Transverse colon (tissue), 4 donors: ENCODE measurements around the gene RIPK3. TPM values are rescaled to one million over a fixed set of nuclear protein-coding genes. Genes with fewer than 3 reads are reported as not detected.
A peak's percentile ranks its signal among the peaks of the same experiment; 100 is the strongest.

Experiments
- DNase-seq: peaks from one replicate; pipeline ENCODE4 v3.0.0-alpha.2; 2019
- H3K27ac ChIP-seq, 4 donors: fragments of 200-600 bp; sonication (generic); 2 replicates each; pipeline ENCODE4 v1.5.1; 2016 to 2018; ENCODE audit warnings: inconsistent platforms in 4 of 4
- H3K27me3 ChIP-seq: fragments of 200-600 bp; sonication (generic); 2 replicates; pipeline ENCODE4 v1.5.1; 2017; ENCODE audit warnings: inconsistent platforms
- H3K36me3 ChIP-seq, 4 donors: fragments of 200-600 bp; sonication (generic); 2 replicates each; pipeline ENCODE4 v1.5.1; 2017 to 2019; ENCODE audit warnings: inconsistent platforms in 4 of 4
- H3K4me1 ChIP-seq, 4 donors: fragments of 200-600 bp; sonication (generic); 2 replicates each; pipeline ENCODE4 v1.5.1; 2017 to 2020; ENCODE audit warnings: inconsistent platforms in 4 of 4
- H3K4me3 ChIP-seq, 4 donors: fragments of 200-600 bp; sonication (generic); 1 replicate in 1 of 4; 2 replicates in 3 of 4; pipeline versions ENCODE4 v1.5.1 to v1.6.1; 2017 to 2019; ENCODE audit warnings: inconsistent platforms in 4 of 4
- H3K9me3 ChIP-seq, 2 donors: fragments of 200-600 bp; sonication (generic); 2 replicates each; pipeline ENCODE4 v1.5.1; 2017 to 2019; ENCODE audit warnings: inconsistent platforms in 2 of 2
- EP300 ChIP-seq: sonication (generic); formaldehyde crosslinking; IDR thresholded peaks from one replicate; pipeline ENCODE4 v1.6.1; 2017; ENCODE audit warnings: antibody characterized with exemption, low read depth
- POLR2A ChIP-seq: fragments of 450-650 bp; IDR thresholded peaks from one replicate; pipeline ENCODE4 v1.6.1; 2016; ENCODE audit warnings: antibody characterized with exemption, mild to moderate bottlenecking, moderate library complexity
- POLR2AphosphoS5 ChIP-seq, 3 donors: sonication (generic); formaldehyde crosslinking; IDR thresholded peaks; one replicate each; pipeline ENCODE4 v1.6.1; 2016; ENCODE audit warnings: antibody characterized with exemption in 3 of 3
- WGBS, 2 donors: methylation state at CpG; one replicate each; pipeline ENCODE4 v1.1.5; 2018; ENCODE audit warnings: low coverage in 1 of 2; 5-methylcytosine and 5-hydroxymethylcytosine counted together
- in situ Hi-C, 4 donors: fragments of 200-750 bp; cut with MboI; loops; one replicate each; pipeline versions ENCODE4 v1.15.0 to v1.15.1; 2017; ENCODE audit warnings: low sequenced_read_pairs in 3 of 4, low pct_ligation_motif_present in 1 of 4, low pct_unique_long_range_greater_than_20kb in 1 of 4
- intact Hi-C: fragments of 100-400 bp; cut with DNase I; formaldehyde crosslinking; loops from one replicate; pipeline ENCODE4 v1.15.1; 2023; ENCODE audit warnings: low total_unique reads
- total RNA-seq, 4 donors: library from RNA; depleted of rRNA; stranded (reverse); fragments of >200 nt; gene quantifications; one replicate each; pipeline ENCODE4 v1.1.0, GENCODE V29; 2016
- TF ChIP-seq, protein P1 (sequence below), 5 experiments: fragments of 200-600 bp in 3 of 5; fragments of 450-650 bp in 2 of 5; sonication (generic) in 3 of 5; IDR thresholded peaks; 1 replicate in 2 of 5; 2 replicates in 3 of 5; pipeline ENCODE4 v1.5.1; 2016 to 2017; ENCODE audit warnings: antibody characterized with exemption in 5 of 5, inconsistent platforms in 3 of 5, mild to moderate bottlenecking in 2 of 5, moderate library complexity in 1 of 5

The RIPK3 gene
- total RNA-seq, 4 donors from 2014 or later = 19.3 to 156 (median 53.6) TPM

DNA sequence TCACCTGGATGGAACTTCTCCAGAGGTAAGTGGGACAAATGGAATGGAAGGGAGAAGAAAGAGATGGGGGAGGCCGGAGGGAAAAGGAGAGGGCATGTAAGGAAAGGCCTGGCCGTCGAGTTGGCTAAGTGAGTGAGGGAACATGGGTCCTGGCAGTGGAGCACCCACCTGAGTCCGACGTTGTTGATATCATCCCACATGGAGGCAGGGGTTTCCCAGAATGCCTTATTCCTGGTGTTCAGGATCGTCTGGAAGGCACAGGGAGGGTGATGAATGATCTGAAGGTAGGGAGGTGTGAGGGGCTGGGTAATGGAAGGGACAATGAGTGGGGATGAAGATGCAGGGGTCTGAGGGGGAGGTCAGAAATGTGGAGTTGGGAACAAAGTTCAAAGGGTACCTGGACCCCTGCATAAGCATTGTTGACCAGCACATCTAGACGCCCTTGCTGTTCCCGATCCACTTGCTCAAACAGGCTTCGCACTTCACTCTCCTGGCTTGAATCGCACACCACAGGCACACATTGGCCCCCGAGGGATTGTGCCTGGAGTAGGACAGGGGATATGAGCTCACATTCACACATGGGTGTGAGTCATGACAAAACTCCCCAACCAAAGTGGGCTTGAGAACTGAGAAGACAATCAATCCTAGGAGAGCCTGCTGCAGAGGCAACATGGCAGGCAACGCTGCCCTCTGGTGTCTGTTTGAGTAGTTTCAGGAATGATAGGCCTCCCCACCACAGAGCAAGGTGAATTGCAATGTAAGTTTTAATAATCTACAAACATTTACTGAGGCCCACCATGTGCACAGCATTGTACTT is 43.2 kb downstream of the RIPK3 start:
- no peaks in the 10 kb centered on the region for H3K27me3 ChIP-seq
- no peak for TF ChIP-seq POLR2AphosphoS5 (IDR thresholded peaks at IDR 0.05)
- TF ChIP-seq, protein P1, sequence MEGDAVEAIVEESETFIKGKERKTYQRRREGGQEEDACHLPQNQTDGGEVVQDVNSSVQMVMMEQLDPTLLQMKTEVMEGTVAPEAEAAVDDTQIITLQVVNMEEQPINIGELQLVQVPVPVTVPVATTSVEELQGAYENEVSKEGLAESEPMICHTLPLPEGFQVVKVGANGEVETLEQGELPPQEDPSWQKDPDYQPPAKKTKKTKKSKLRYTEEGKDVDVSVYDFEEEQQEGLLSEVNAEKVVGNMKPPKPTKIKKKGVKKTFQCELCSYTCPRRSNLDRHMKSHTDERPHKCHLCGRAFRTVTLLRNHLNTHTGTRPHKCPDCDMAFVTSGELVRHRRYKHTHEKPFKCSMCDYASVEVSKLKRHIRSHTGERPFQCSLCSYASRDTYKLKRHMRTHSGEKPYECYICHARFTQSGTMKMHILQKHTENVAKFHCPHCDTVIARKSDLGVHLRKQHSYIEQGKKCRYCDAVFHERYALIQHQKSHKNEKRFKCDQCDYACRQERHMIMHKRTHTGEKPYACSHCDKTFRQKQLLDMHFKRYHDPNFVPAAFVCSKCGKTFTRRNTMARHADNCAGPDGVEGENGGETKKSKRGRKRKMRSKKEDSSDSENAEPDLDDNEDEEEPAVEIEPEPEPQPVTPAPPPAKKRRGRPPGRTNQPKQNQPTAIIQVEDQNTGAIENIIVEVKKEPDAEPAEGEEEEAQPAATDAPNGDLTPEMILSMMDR (IDR thresholded peaks at IDR 0.05) = peak; percentile 49 to 70 (median 68)
- no peak overlapping the region for H3K4me3 ChIP-seq
- peaks cover 18 to 43% (median 24%) of the 10 kb centered on the region in 4 donors for H3K4me1 ChIP-seq
- H3K9me3 ChIP-seq = no peaks in the 10 kb centered on the region
- peak; percentile 54 for DNase-seq
- intact Hi-C loops (loop anchor here (5.0 kb wide), 1 partner anchor 159 kb away; the partner anchor contains the start of gene PSME1), in situ Hi-C loops (loop anchor here in 1 of 4 donors (5.0 kb wide), 1 partner anchor 54 kb away; the partner anchor contains the start of gene TINF2)
- peaks cover 0 to 23% (median 9%) of the 10 kb centered on the region in 4 donors for H3K36me3 ChIP-seq
- 64 to 73% methylated on average over 8 to 12 of the region's 12 CpGs for WGBS, 2 donors
- H3K27ac ChIP-seq = peak overlapping the region in 1 of 4 donors; percentile 28

DNA sequence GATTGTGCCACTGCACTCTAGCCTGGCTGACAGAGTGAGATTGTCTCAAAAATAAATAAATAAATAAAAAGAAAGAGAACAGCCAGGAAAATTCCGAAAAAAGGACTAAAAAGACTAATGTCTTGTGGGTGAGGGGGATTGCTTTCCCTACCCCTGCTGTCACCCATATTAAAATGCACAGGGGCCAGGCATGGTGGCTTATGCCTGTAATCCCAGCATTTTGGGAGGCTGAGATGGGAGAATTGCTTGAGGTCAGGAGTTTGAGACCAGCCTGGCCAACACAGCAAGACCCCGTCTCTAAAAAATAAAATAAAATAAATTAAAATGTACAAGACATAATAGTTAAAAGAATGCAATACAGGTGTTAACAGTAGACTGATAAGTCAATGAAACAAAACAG is 46.3 kb downstream of the RIPK3 start:
- TF ChIP-seq POLR2A (no peak), EP300 (no peak), POLR2AphosphoS5 (IDR thresholded peaks at IDR 0.05) (no peak)
- TF ChIP-seq, protein P1 (IDR thresholded peaks at IDR 0.05) = no peak
- H3K4me1 ChIP-seq = peaks cover 1 to 21% (median 6%) of the 10 kb centered on the region in 4 donors
- H3K27me3 ChIP-seq = no peaks in the 10 kb centered on the region
- no peaks in the 10 kb centered on the region for H3K9me3 ChIP-seq
- in situ Hi-C loops (loop anchor here in 1 of 4 donors (5.0 kb wide), 1 partner anchor 46 kb away; no protein-coding TSS in a partner anchor), intact Hi-C loops (no loop called here)
- H3K4me3 ChIP-seq = no peak overlapping the region
- WGBS, 2 donors = 93 to 96% methylated on average over 2 of the region's 2 CpGs
- DNase-seq = no peak
- H3K36me3 ChIP-seq = peaks cover 0 to 37% (median 17%) of the 10 kb centered on the region in 4 donors
- H3K27ac ChIP-seq = no peak overlapping the region

DNA sequence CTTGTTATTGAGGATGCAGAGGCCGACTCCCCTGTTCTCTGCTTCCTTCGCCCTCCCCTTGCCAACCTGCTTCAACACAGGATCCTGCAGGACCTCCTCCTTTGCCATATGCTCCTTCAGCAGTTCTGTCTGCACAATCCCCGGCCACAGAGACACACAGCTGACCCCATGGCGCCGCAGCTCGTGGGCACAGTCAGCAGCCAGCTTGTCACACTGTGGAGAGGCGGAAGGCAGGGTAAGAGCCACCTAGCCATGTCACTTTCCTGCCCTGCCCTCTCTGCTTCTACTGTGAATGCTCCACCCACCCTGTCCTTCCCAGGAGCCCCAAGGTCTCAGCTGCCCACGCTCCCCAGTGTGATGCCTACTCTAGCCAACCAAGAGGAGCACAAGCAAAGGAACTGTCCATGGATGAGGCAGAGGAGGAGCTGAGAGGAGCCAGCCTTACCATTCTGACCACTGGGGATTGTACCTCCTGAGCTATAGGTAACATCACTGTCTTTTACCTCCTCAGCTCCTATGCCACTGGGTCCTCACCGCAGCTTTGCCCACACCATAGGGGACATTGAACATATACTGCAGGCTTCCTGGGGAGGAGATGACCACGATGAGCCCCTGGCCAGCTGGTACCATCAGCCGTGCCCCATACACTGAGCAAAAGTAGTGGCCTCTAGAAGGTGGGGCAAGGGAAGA is 47.5 kb downstream of the RIPK3 start:
- H3K27ac ChIP-seq = no peak overlapping the region
- intact Hi-C loops = no loop called here
- no peaks in the 10 kb centered on the region for H3K9me3 ChIP-seq
- WGBS, 2 donors = 97 to 100% methylated on average over 1 to 11 of the region's 11 CpGs
- no peaks in the 10 kb centered on the region for H3K27me3 ChIP-seq
- H3K4me1 ChIP-seq = peaks cover 0 to 8% (median 3%) of the 10 kb centered on the region in 4 donors
- H3K4me3 ChIP-seq = no peak overlapping the region
- DNase-seq = no peak
- in situ Hi-C loops = loop anchor here in 1 of 4 donors (5.0 kb wide), 1 partner anchor 45 kb away; no protein-coding TSS in a partner anchor
- TF ChIP-seq POLR2AphosphoS5 (IDR thresholded peaks at IDR 0.05) = no peak
- no peak for TF ChIP-seq EP300
- TF ChIP-seq POLR2A = no peak
- TF ChIP-seq, protein P1 (IDR thresholded peaks at IDR 0.05) = no peak
- H3K36me3 ChIP-seq = peaks cover 0 to 37% (median 17%) of the 10 kb centered on the region in 4 donors
